Suprapubic skin (tissue), 4 donors: ENCODE measurements around the gene C2CD4B.

Source experiments
- EP300 ChIP-seq: sonication (generic); formaldehyde crosslinking; IDR thresholded peaks from one replicate; pipeline ENCODE4 v1.6.1; 2017; ENCODE audit warnings: antibody characterized with exemption
- POLR2AphosphoS5 ChIP-seq, 3 donors: sonication (generic); formaldehyde crosslinking; IDR thresholded peaks; one replicate each; pipeline ENCODE4 v1.6.1; 2017; ENCODE audit warnings: antibody characterized with exemption in 3 of 3
- TF ChIP-seq, protein P1 (sequence below), 2 donors: fragments of 200-600 bp in 1 of 2; fragments of 450-650 bp in 1 of 2; sonication (generic) in 1 of 2; IDR thresholded peaks; one replicate each; pipeline ENCODE4 v1.5.1; 2016 to 2019; ENCODE audit warnings: antibody characterized with exemption in 2 of 2, mild to moderate bottlenecking in 1 of 2, moderate library complexity in 1 of 2

DNA sequence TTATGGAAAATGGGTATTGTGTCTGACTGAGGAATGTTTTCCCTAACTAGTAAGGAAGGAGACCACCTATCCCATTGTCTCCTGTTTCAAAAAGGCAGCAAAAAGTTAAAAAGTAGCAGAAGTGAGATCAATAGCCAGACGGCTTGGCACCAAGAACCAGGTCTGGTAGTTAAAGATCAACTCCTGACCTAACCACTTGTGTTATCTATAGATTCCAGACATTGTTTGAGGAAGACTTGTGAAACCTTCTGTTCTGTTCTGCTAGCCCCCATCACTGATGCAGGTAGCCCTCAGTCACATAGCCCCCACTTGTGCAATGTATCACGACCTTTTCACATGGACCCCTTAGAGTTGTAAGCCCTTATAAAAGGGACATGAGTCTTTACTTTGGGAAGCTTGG is 46.3 kb upstream of the C2CD4B start:
- TF ChIP-seq, protein P1, sequence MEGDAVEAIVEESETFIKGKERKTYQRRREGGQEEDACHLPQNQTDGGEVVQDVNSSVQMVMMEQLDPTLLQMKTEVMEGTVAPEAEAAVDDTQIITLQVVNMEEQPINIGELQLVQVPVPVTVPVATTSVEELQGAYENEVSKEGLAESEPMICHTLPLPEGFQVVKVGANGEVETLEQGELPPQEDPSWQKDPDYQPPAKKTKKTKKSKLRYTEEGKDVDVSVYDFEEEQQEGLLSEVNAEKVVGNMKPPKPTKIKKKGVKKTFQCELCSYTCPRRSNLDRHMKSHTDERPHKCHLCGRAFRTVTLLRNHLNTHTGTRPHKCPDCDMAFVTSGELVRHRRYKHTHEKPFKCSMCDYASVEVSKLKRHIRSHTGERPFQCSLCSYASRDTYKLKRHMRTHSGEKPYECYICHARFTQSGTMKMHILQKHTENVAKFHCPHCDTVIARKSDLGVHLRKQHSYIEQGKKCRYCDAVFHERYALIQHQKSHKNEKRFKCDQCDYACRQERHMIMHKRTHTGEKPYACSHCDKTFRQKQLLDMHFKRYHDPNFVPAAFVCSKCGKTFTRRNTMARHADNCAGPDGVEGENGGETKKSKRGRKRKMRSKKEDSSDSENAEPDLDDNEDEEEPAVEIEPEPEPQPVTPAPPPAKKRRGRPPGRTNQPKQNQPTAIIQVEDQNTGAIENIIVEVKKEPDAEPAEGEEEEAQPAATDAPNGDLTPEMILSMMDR (IDR thresholded peaks at IDR 0.05): no peak
- TF ChIP-seq EP300 (no peak), POLR2AphosphoS5 (IDR thresholded peaks at IDR 0.05) (no peak)
